Anterior cingulate cortex (tissue), 58 donors: ENCODE data around the gene LHX3.
"Not testable (repeated sequence)": the region's sequence is repeated elsewhere in the genome, so short reads cannot be mapped to it uniquely, and the experiment has no call there.

Experiments used
- DNase-seq, 58 donors: peaks; one replicate each; lab custom pipeline; 2025; lab: John Stamatoyannopoulos, UW

Gene LHX3

DNA sequence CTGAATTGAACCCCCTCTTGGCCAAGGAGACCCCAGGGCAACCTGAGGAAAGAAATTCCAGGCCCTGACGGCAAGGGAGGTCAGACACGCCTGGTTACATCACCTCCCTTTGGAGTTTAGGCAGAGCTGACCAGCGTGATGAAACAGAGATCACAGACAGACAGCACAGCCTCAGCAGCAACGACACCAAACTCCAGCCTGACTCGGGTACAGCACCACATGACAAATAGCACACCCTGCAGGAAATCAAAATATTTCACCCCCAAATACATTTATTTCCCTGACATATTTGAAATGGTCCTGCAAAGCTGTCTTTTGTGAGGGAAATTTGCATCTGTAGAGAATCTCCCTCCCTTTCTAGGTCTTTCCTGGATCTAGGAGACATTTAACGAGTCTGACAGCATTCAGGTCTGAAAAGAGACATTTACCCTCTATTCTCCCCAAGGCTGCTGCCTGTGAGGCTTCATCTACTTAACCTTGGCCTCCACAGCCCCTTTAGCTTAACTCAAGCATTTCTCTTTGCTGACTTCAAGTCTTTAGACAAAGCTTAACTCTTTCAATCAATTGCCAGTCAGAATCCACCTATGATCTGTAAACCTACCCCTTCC lies 38.1 kb upstream of the LHX3 start:
- peak in 1 of 58 donors; percentile 3 for DNase-seq

DNA sequence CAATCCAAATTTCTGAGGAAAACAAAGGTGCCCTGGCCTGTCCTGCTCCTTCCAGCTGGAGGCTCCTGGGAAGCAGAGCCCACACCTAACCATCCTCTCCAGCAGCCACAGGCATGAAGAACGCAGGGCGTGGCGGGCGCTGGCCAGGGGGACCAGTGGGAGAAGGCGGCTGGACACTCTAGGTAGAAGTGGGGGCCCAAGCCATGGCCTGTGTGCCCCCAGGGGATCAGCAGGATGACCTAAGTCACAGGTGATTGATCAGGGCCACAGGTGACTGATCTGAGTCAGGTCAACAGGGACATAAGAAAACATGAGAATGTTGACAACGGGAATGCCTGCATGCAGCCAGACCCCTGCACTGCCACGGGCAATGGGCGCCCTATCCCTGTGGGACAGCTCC lies 37.3 kb upstream of the LHX3 start:
- no peak for DNase-seq

DNA sequence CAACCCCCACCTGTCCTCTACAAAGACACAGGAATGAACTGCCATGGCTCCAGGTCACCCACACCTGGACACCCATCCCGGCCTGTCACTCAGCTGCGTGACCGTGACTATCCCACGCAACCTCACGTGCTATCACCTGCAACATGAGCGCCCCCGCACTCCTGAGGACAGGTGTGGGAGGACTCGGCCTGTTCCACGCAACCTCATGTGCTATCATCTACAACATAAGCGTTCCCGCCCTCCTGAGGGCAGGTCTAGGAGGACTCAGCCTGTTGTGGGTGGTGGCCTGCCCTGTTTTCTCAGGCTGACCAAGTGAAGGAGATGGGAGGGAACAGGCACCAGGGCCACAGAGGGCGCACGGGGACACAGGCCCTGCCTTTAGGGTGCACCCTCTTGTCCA lies 36.6 kb upstream of the LHX3 start:
- DNase-seq: no peak

DNA sequence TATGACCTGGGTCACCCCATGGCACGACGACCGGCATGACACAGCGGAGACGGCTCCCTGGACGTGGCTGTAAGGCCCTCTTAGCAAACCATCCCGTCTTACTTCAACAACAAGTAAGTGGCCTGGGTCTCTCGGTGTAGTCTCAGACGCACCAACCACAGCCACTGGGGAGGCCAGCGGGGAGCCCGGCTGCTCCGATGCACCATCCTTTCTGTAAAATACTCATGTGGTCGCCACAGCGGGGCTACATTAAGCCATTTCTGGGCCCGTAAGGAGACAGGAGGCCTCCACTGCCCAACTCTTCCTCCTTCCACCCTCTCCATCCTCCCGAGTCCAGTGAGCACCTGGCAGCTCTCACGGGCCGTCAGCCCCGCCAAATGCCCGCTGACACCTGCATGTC lies 36.0 kb upstream of the LHX3 start:
- DNase-seq: no peak

DNA sequence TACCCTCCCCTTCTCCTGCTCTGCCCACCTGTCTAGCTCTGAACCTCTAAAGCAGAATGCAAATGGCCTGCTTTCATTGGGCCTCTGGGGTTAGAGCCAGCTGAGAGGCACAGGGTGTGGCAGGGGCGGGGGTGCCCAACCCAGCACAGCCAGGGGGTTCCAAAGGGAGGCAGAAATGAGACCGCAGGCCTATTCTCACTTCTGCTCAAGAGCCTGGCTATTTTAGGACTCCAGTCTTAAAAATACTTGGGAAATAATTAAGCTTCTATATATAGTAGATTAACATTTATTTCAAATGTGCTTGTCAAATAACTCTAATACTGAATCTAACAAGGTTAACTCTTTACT lies 35.0 kb upstream of the LHX3 start:
- DNase-seq: peak in 1 of 58 donors; percentile 35

DNA sequence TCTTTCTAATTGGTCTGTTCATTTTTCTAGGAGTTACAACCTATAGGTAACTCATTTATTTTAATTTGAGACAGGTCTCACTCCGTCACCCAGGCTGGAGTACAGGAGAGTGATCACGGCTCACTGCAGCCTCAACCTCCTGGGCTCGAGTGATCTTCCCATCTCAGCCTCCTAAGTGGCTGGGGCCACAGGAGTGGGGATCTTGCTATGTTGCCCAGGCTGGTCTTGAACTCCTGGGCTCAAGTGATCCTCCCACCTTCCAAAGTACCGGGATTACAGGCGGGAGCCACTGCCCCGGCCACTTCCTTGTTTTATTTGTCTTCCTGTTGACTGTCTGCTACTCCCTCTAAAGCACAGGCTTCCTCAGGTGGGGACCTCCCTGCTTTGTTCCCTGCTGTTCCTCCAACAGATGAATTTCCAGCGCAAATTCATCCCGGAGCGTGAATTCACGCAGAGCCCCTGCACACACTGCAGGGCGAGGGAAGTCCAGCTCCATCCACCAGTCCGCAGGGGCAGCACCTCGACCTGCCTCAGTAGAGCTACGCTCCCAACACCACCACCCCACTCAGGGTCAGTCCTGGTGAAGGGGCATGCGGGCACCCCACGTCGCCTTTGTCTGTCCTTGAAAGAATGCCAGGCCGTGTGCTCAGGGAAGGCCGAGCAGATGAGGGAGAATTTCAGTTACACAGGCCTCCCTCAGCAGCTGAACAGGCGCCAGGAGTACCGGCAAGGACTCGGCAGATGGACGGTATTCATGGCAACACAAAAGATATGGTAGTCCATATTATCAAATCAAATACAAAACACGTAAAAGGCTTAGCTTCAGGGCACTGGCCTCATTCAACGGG lies 34.4 kb upstream of the LHX3 start:
- peak in 2 of 58 donors; percentile 2 to 35 for DNase-seq

DNA sequence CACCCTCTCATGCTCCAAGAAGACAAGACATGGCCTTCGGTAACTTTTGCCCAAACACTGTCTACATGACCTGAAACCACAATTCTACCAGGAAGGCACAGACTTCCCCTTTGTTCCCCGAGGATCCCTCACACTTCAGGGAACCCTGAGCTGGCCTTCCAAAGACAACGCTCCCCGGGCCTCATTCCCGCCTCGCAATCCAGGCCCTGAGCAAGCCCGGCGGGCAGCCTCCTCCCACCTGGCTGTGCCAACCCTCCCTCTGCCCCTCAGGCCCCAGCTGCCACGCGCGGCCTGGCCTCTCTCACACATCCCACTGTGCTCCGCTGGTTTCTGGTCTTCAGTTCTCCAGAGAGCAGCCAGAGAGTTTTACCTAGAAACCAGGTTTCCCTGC lies 33.4 kb upstream of the LHX3 start:
- DNase-seq: no peak

DNA sequence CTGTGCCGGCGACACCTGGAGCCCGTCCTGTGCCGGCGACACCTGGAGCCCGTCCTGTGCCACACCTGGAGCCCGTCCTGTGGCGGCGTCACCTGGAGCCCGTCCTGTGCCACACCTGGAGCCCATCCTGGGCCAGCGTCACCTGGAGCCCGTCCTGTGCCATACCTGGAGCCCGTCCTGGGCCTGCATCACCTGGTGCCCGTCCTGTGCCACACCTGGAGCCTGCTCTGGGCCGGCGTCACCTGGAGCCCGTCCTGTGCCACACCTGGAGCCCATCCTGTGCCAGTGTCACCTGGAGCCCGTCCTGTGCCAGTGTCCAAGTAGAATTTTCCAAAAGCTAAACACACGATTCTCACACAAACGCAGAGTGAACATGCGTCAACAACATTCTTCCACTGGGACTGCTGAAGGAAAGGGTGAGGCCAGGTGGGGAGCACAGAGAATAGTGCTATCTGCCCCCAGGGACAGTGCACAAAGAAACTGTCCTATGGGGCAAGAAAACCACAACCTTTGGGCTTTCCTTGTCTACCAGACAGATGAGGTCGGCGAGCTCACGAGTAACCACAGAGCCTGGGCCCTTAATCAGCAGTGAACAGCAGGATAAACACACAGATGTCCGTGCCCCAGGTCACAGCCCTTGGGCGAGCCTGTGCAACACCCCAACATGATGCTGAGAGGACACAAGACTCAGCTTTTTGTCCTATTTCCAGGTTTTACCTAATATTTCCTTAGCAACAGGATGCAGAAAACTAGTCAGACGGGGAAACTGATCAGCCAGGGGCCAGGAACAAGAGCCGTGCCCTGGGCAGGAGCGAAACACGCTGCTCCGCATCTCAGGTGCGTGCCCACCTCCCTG lies 32.8 kb upstream of the LHX3 start:
- DNase-seq: no peak

DNA sequence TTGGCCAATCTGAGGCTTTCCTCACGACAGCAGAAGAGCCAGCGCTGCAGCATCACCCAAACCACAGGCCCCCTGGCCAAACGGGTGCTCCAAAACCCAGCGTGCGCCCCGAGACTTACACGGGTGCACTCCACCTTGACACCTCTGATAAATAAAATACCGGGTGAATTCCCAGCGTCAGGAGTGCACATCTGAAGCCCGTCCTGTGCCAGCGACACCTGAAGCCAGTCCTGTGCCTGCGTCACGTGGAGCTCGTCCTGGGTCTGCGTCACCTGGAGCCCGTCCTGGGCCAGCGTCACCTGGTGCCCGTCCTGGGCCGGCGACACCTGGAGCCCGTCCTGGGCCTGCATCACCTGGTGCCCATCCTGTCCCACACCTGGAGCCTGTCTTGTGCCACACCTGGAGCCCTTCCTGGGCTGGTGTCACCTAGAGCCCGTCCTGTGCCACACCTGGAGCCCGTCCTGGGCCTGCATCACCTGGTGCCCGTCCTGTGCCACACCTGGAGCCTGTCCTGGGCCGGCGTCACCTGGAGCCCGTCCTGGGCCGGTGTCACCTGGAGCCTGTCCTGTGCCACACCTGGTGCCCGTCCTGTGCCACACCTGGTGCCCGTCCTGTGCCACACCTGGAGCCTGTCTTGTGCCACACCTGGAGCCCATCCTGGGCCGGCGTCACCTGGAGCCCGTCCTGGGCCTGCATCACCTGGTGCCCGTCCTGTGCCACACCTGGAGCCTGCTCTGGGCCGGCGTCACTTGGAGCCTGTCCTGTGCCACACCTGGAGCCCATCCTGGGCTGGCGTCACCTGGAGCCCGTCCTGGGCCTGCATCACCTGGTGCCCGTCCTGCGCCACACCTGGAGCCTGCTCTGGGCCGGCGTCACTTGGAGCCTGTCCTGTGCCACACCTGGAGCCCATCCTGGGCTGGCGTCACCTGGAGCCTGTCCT lies 31.8 kb upstream of the LHX3 start:
- DNase-seq: not testable (repeated sequence)

DNA sequence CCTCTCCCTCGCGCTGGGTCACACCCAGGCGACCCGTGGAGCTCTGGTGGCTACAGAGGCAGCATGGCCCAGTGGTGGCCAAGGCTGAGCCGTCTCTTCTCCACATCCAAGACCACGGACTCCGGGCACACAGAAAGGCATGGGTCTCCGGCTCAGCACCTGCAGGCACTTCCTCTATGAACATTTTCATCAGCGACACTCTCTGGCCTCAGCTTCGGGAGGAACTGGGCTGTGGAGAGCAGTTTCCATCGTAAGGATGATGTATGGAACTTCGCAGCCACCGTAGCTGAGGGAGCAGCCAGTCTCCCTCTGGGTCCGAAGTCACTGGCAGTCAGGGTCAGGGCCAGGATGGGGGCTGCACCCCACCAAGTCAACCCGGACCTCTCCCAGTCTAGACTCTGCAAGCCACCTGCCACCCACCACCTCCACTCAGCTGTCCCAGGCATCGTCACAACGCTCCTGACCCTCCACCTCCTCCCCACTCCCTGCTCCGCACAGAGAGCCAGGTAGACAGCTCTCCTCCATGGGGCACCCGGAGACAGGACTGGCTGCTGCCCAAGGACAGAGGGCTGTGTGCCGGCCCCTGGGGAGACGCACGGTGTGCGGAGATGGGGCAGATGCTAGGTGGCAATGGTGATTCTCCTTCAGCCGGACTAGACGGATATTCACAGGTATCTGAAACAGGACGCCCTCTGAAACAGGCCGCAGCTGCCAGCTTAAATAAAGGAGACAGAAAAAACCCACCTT lies 31.0 kb upstream of the LHX3 start:
- no peak for DNase-seq

DNA sequence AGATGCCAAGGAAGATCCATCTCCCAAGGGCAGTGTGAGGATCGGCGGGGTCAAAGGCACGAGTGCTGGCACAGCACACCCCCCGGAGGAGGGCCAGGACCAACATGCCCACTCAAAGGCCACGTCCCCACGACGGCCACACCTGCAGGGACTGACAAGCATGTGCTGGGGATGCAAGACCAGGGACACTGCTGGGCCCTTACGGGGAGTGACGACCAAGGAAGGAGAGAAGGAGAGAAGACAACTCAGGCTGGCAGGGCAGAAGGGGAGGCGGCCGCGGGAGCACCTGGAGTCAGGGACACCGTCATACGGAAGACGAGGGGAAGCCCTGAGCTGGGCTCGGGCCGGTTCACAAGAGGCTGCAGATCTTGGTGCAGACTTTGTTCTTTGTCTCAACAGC lies 30.2 kb upstream of the LHX3 start:
- no peak for DNase-seq

DNA sequence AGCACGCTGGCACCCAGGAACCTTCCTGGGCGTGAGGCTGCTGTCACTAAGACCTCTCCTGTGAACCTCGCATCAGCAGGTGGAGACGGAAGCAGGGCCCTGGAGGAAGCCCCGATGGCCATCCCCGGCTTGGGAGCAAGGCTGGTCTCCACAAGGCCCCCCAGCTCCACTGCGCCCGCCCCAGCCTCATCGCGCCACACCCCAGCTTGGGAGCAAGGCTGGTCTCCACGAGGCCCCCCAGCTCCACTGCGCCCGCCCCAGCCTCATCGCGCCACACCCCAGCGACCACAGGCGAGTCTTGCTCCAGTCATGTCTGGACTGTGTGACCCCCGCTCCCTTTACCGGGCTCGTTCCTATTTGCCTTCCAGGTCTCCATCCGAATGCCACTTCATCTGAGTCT lies 29.7 kb upstream of the LHX3 start:
- DNase-seq: peak in 1 of 58 donors; percentile 11

DNA sequence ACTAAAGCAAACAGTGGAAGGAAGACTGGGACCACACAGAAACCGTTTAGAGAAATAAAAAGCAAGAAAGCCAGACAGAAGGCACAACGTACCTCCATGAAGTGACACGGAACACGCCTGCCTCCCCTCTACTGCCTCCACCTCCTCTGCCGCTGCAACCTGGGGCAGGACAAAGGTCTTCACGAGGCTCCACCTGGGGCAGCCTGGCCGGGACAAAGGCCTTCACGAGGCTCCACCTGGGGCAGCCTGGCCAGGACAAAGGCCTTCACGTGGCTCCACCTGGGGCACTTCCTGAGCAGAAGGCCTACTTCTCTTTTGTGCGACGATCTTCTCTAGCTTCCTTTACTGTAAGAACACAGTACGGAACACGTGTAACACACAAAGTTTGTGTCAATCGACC lies 28.9 kb upstream of the LHX3 start:
- no peak for DNase-seq

DNA sequence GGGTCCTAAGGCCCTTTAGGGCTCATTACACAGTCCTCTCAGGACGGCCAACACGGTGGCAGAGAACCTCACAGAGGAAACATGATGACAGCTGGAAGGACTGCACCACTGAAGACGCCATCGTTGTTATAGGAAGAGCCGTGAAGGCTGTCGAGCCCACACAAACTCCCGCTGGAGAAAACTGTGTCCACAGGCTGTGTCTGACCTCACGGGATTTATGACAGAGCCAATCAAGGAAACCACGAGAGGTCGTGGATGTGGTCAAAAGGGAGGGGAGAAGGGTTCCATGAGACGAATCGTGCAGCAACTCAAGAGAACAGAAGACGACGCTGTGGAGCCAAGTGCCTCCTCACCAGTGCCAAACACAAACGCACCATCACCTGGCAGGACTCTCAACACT lies 28.5 kb upstream of the LHX3 start:
- DNase-seq: no peak

DNA sequence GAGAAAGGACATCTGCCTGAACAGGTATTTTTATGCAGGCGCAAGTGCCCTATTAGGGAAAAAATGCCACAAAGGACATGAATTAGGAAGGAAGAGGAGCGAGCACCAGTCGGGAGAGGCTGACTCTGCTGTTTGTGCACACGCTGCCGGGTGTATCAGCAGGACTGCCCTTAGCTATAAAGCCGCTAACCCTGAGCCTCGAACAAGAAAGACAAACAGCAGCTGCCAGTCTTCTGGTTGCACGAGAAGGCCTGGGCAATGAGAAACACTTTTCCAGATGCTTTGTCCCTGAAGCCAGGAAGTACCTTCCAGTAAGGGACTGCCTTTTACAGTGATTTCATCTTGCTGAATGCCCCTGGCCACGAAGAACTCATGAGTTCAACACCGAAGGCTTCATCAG lies 28.0 kb upstream of the LHX3 start:
- no peak for DNase-seq

DNA sequence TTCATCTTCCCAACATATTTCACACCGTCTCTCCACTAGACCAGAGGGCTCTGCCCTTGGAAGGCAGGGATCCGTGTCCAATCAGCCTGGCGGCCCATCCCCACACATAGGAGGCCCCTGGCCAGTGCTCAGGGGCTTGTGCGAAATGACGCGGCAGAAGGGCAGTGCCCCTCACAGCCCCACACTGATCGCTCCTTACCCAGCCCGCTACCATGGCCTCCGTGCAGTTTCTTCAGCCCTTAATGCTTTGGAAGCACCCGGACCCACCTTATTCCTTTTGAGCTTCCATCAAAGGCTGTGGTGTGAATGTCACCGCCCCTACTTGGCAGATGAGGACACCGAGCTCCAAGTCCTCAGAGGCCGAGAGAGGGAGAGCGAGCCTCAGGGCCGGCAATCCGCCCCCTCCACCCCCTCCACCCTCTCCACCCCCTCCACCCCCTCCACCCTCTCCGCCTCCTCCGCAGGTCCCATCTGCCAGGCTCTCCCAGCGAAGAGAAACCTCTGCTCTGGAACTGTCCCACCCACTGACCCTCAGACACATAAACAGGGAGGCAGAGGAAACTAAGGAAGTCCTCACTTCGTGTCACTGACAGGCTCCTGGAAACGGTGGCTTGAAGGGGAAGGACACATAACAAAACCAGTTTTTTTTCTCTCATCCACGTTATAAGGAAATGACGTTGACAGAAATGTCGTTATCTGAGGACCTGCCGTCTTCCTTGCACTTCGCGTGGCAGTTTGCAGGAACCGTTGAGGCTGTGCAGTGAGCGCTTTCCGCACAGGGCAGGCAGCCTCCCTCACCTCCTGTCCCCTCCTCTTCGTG lies 26.8 kb upstream of the LHX3 start:
- DNase-seq: no peak

DNA sequence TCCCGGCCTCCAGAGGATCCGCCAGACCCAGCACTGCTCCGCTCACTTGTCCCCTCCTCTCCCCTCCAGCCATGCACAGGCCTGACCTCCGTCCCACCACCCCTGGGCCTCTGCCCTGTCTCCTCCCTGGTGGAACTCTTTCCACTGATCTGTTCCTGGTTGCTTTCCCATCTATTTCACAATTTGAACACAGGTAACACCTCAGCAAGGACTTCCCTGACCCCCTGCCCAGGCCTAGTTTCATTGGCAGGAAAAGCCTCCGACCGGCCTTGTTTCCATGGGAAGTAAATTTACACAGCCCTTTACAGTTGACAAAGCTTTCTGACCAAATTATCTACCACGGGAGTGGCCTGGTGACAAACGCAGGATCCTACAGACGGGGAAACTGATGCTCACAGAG lies 25.8 kb upstream of the LHX3 start:
- no peak for DNase-seq

DNA sequence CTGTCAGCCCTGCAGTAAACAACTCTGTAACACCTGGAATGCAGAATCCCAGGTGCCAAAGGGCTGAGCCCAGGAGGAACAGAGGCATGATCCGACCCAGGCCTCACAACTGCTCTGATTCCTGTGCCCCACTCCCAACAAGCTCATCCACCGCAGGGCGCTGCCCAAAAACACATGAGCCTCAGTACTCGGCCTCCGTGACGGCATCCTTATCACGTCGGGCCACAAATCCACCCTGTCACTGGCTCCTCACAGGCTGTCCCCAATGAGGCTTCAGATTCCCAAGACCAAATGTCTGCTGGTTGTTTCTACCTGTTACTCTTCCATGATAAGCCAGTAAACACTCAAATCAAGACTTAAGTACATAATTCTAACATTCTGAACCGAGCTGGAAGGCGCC lies 25.4 kb upstream of the LHX3 start:
- DNase-seq: no peak
